H9 (cell line): ENCODE data around the gene NUTF2. TPM values are rescaled to one million over a fixed set of nuclear protein-coding genes. Genes with fewer than 3 reads are reported as not detected.

ENCODE experiments used
- DNase-seq: peaks from one replicate; pipeline ENCODE4 v3.0.0-alpha.2; 2017
- H2AFZ ChIP-seq: one replicate; pipeline ENCODE4 v1.6.1; 2013; ENCODE audit warnings: mild to moderate bottlenecking, low read length, control low read depth, moderate library complexity
- H2AK5ac ChIP-seq: 2 replicates; pipeline ENCODE4 v1.6.1; 2013; ENCODE audit warnings: low read length, control low read depth, mixed read lengths; ENCODE audit not compliant: insufficient read length
- H2BK120ac ChIP-seq: one replicate; pipeline ENCODE4 v1.6.1; 2013; ENCODE audit warnings: low read depth, mild to moderate bottlenecking, low read length, control low read depth, inconsistent platforms; ENCODE audit not compliant: poor library complexity, severe bottlenecking
- H2BK12ac ChIP-seq: 2 replicates; pipeline ENCODE4 v1.6.1; 2013; ENCODE audit warnings: low read length, control low read depth, mixed read lengths, low read depth; ENCODE audit not compliant: insufficient read length
- H2BK15ac ChIP-seq: 2 replicates; pipeline ENCODE4 v1.6.1; 2013; ENCODE audit warnings: low read depth, low read length, control low read depth
- H2BK20ac ChIP-seq: one replicate; pipeline ENCODE4 v1.6.1; 2013; ENCODE audit warnings: low read depth, mild to moderate bottlenecking, low read length, control low read depth, inconsistent platforms; ENCODE audit not compliant: poor library complexity, severe bottlenecking
- H2BK5ac ChIP-seq: 2 replicates; pipeline ENCODE4 v1.6.1; 2013; ENCODE audit warnings: low read length, control low read depth, mixed read lengths; ENCODE audit not compliant: insufficient read length
- H3K14ac ChIP-seq: 2 replicates; pipeline ENCODE4 v1.6.1; 2013; ENCODE audit warnings: low read length, control low read depth; ENCODE audit not compliant: insufficient read depth
- H3K18ac ChIP-seq: 2 replicates; pipeline ENCODE4 v1.6.1; 2013; ENCODE audit warnings: low read depth, mild to moderate bottlenecking, mixed read lengths, low read length, control low read depth; ENCODE audit not compliant: insufficient read length
- H3K23ac ChIP-seq: 2 replicates; pipeline ENCODE4 v1.6.1; 2013; ENCODE audit warnings: low read length, control low read depth, mixed read lengths, low read depth; ENCODE audit not compliant: insufficient read length
- H3K23me2 ChIP-seq: 2 replicates; pipeline ENCODE4 v1.6.1; 2013; ENCODE audit warnings: low read depth, mild to moderate bottlenecking, mixed read lengths, low read length, control low read depth; ENCODE audit not compliant: insufficient read length, poor library complexity, severe bottlenecking
- H3K27ac ChIP-seq: 2 replicates; pipeline ENCODE4 v1.5.1; 2013; ENCODE audit warnings: low read length, control low read depth, mixed read lengths, low read depth; ENCODE audit not compliant: insufficient read length
- H3K27me3 ChIP-seq: 2 replicates; pipeline ENCODE4 v1.6.1; 2013; ENCODE audit warnings: low read length, control low read depth, inconsistent platforms; ENCODE audit not compliant: insufficient read depth
- H3K4ac ChIP-seq: 2 replicates; pipeline ENCODE4 v1.6.1; 2013; ENCODE audit warnings: low read depth, mild to moderate bottlenecking, control low read depth, inconsistent platforms, low read length, moderate library complexity
- H3K4me1 ChIP-seq: 2 replicates; pipeline ENCODE4 v1.6.1; 2013; ENCODE audit warnings: low read length, control low read depth, inconsistent platforms; ENCODE audit not compliant: insufficient read depth
- H3K4me2 ChIP-seq: 2 replicates; pipeline ENCODE4 v1.6.1; 2013; ENCODE audit warnings: low read length, control low read depth, mixed read lengths; ENCODE audit not compliant: insufficient read length, insufficient read depth
- H3K56ac ChIP-seq: 2 replicates; pipeline ENCODE4 v1.6.1; 2013; ENCODE audit warnings: low read depth, mild to moderate bottlenecking, mixed read lengths, low read length, control low read depth; ENCODE audit not compliant: insufficient read length
- H3K79me1 ChIP-seq: 2 replicates; pipeline ENCODE4 v1.6.1; 2013; ENCODE audit warnings: low read depth, mild to moderate bottlenecking, moderate library complexity, low read length, control low read depth, inconsistent platforms; ENCODE audit not compliant: insufficient read depth, poor library complexity, severe bottlenecking
- H3K79me2 ChIP-seq: 2 replicates; pipeline ENCODE4 v1.6.1; 2013; ENCODE audit warnings: low read length, control low read depth, inconsistent platforms; ENCODE audit not compliant: insufficient read depth
- H3K9ac ChIP-seq: 2 replicates; pipeline ENCODE4 v1.6.1; 2013; ENCODE audit warnings: low read length, control low read depth, mixed read lengths; ENCODE audit not compliant: insufficient read length; ENCODE audit errors: extremely low read depth
- H3K9me3 ChIP-seq: one replicate; pipeline ENCODE4 v1.6.1; 2013; ENCODE audit warnings: low read depth, low read length, inconsistent platforms; ENCODE audit not compliant: control insufficient read depth
- H3T11ph ChIP-seq: one replicate; pipeline ENCODE4 v1.6.1; 2013; ENCODE audit warnings: mild to moderate bottlenecking, low read length, control low read depth, inconsistent platforms
- H4K20me1 ChIP-seq: one replicate; pipeline ENCODE4 v1.6.1; 2013; ENCODE audit not compliant: control insufficient read depth, insufficient read length, insufficient read depth
- H4K5ac ChIP-seq: 2 replicates; pipeline ENCODE4 v1.6.1; 2013; ENCODE audit warnings: low read depth, mild to moderate bottlenecking, mixed read lengths, low read length, control low read depth; ENCODE audit not compliant: insufficient read length
- H4K8ac ChIP-seq: replicated peaks from 2 replicates; pipeline ENCODE4 v1.6.1; 2013; ENCODE audit warnings: low read length, control low read depth, mixed read lengths, low read depth; ENCODE audit not compliant: insufficient read length
- H4K91ac ChIP-seq: 2 replicates; pipeline ENCODE4 v1.6.1; 2013; ENCODE audit warnings: low read depth, mild to moderate bottlenecking, moderate library complexity, mixed read lengths, low read length, control low read depth; ENCODE audit not compliant: insufficient read length
- H3K27ac Mint-ChIP-seq, 3 experiments: 2 replicates in 2 of 3; 3 replicates in 1 of 3; pipeline ENCODE4 v1.8.0; 2020 to 2021; ENCODE audit warnings: mixed read lengths in 3 of 3, mild to moderate bottlenecking in 1 of 3, moderate library complexity in 1 of 3
- H3K27me3 Mint-ChIP-seq: 2 replicates; pipeline ENCODE4 v1.8.0; 2021; ENCODE audit warnings: low read depth, mild to moderate bottlenecking, moderate library complexity, mixed read lengths
- H3K36me3 Mint-ChIP-seq, 3 experiments: 2 replicates in 2 of 3; 3 replicates in 1 of 3; pipeline ENCODE4 v1.8.0; 2020 to 2021; ENCODE audit warnings: low read depth in 3 of 3, mixed read lengths in 3 of 3; ENCODE audit not compliant: insufficient read depth in 1 of 3
- H3K4me1 Mint-ChIP-seq, 2 experiments: 2 replicates each; pipeline ENCODE4 v1.8.0; 2020; ENCODE audit warnings: mixed read lengths in 2 of 2
- H3K4me3 Mint-ChIP-seq, 2 experiments: 2 replicates in 1 of 2; 3 replicates in 1 of 2; pipeline ENCODE4 v1.8.0; 2020 to 2021; ENCODE audit warnings: mild to moderate bottlenecking in 2 of 2, mixed read lengths in 2 of 2, moderate library complexity in 1 of 2
- H3K9me3 Mint-ChIP-seq, 2 experiments: 2 replicates in 1 of 2; 3 replicates in 1 of 2; pipeline ENCODE4 v1.8.0; 2020; ENCODE audit warnings: mild to moderate bottlenecking in 2 of 2, mixed read lengths in 2 of 2, moderate library complexity in 1 of 2
- CTCF ChIP-seq: fragments of 200-600 bp; sonication (generic); conservative IDR thresholded peaks from 3 replicates; pipeline ENCODE4 v1.8.0; 2021; ENCODE audit warnings: antibody characterized with exemption, mild to moderate bottlenecking
- WGBS: extraction: QIAGEN DNeasy Blood & Tissue Kit; methylation state at CpG from one replicate; pipeline ENCODE4 v1.1.7; 2013; ENCODE audit warnings: missing lambda C conversion rate, low lambda C conversion rate, mixed read lengths; ENCODE audit not compliant: insufficient read length; ENCODE audit errors: extremely low coverage; 5-methylcytosine and 5-hydroxymethylcytosine counted together
- total RNA-seq: library from RNA; stranded (reverse); gene quantifications from 2 replicates; pipeline ENCODE4 v1.2.1, GENCODE V29; 2021

Gene NUTF2
- total RNA-seq, 1 experiment from 2014 or later = 198 TPM

DNA sequence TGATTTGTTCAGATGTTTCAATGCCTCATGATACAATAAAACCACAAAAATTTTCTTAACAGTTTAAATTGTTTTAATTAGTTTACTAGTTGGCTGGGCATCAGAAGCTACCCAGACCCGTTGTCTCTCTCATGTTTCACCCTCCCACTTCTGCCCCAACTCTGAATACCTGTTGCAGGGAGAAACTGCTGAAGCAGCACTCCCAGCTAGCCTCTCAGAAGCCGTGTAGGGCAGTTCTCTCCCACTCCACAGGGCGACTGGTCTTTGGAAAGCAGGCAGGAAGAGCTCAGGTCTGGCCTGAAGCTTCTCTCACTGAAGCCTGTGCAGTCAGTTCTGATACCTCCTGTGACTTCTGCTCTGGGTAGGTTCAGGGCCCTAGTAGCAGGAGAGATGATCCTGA lies 24.5 kb downstream of the NUTF2 start:
- H3K4ac ChIP-seq = no peak overlapping the region
- no CpG with 5 or more reads among the region's 3 CpGs for WGBS

More for the DNA sequence above, 24.5 kb downstream of the NUTF2 start:
- no peak for DNase-seq
- Histone ChIP-seq H3K9me3 (no peaks in the 10 kb centered on the region), H3K56ac (no peak overlapping the region), H3K18ac (no peak overlapping the region), H4K20me1 (no peaks in the 10 kb centered on the region), H2BK120ac (no peak overlapping the region), H2BK12ac (no peak overlapping the region), H3K23ac (no peak overlapping the region), H3K4me2 (no peak overlapping the region), H3K4me1 (no peaks in the 10 kb centered on the region; the same call in 1 of the 2 replicates), H4K8ac (no peak overlapping the region), H3K14ac (no peak overlapping the region), H3K27ac (no peak overlapping the region), H2AFZ (no peak overlapping the region), H3K27me3 (no peaks in the 10 kb centered on the region), H3K9ac (no peak overlapping the region), H2BK5ac (no peak overlapping the region), H2BK20ac (no peak overlapping the region), H3K23me2 (peaks cover 13% of the 10 kb centered on the region), H3K79me2 (peaks cover 2% of the 10 kb centered on the region; the same call in 1 of the 2 replicates), H4K91ac (no peak overlapping the region), H2AK5ac (no peak overlapping the region), H4K5ac (no peak overlapping the region), H3K79me1 (no peaks in the 10 kb centered on the region), H3T11ph (no peak overlapping the region), H2BK15ac (no peak overlapping the region)
- no peak overlapping the region for H3K4me3 Mint-ChIP-seq
- no peak overlapping the region for H3K27ac Mint-ChIP-seq
- no peak for TF ChIP-seq CTCF
- peaks cover 11 to 13% of the 10 kb centered on the region in 2 experiments for H3K4me1 Mint-ChIP-seq
- peaks cover 18 to 64% (median 47%) of the 10 kb centered on the region in 3 experiments; a peak in 6 of 7 replicates for H3K36me3 Mint-ChIP-seq
- no peaks in the 10 kb centered on the region for H3K27me3 Mint-ChIP-seq
- H3K9me3 Mint-ChIP-seq = no peaks in the 10 kb centered on the region
